Stomach (tissue), 9 donors: ENCODE results near the gene CEP78. TPM values are rescaled to one million over a fixed set of nuclear protein-coding genes. Genes with fewer than 3 reads are reported as not detected.

Experiments
- DNase-seq, 2 donors: peaks; one replicate each; pipeline versions ENCODE4 v3.0.0 to v3.0.0-alpha.2; 2013 to 2019
- H3K27ac ChIP-seq, 5 donors: fragments of 200-600 bp in 4 of 5; sonication (generic) in 4 of 5; one replicate each; pipeline ENCODE4 v1.5.1; 2013 to 2019; ENCODE audit warnings: mild to moderate bottlenecking in 1 of 5, moderate library complexity in 1 of 5
- H3K27me3 ChIP-seq, 3 donors: fragments of 200-600 bp; sonication (generic); one replicate each; pipeline ENCODE4 v1.5.1; 2017 to 2019; ENCODE audit warnings: mixed run types in 1 of 3
- H3K36me3 ChIP-seq, 4 donors: fragments of 200-600 bp; sonication (generic); 1 replicate in 3 of 4; 2 replicates in 1 of 4; pipeline ENCODE4 v1.5.1; 2016 to 2019
- H3K4me1 ChIP-seq, 4 donors: fragments of 200-600 bp; sonication (generic); one replicate each; pipeline ENCODE4 v1.5.1; 2016 to 2019
- H3K4me3 ChIP-seq, 4 donors: fragments of 200-600 bp; sonication (generic) in 3 of 4; one replicate each; pipeline ENCODE4 v1.5.1; 2016 to 2019; ENCODE audit warnings: mild to moderate bottlenecking in 1 of 4
- H3K9me3 ChIP-seq, 4 donors: fragments of 200-600 bp; sonication (generic); one replicate each; pipeline ENCODE4 v1.5.1; 2016 to 2019
- EP300 ChIP-seq: sonication (generic); formaldehyde crosslinking; IDR thresholded peaks from one replicate; pipeline ENCODE4 v1.6.1; 2017; ENCODE audit warnings: antibody characterized with exemption
- POLR2A ChIP-seq, 4 donors: fragments of 450-650 bp; IDR thresholded peaks; one replicate each; pipeline ENCODE4 v1.6.1; 2016; ENCODE audit warnings: antibody characterized with exemption in 4 of 4, control low read depth in 2 of 4, mild to moderate bottlenecking in 1 of 4, moderate library complexity in 1 of 4
- POLR2AphosphoS5 ChIP-seq, 3 donors: sonication (generic); formaldehyde crosslinking; IDR thresholded peaks; one replicate each; pipeline ENCODE4 v1.6.1; 2016; ENCODE audit warnings: antibody characterized with exemption in 3 of 3
- WGBS, 5 donors: extraction: QIAGEN DNeasy Blood & Tissue Kit in 3 of 5; methylation state at CpG; one replicate each; pipeline versions ENCODE4 v1.1.5 to v1.1.7; 2013 to 2018; 5-methylcytosine and 5-hydroxymethylcytosine counted together
- intact Hi-C: fragments of 100-400 bp; cut with DNase I; formaldehyde crosslinking; loops from one replicate; pipeline ENCODE4 v1.15.1; 2023; ENCODE audit warnings: low total_unique reads
- polyA plus RNA-seq, 3 donors: library from polyadenylated mRNA; stranded (reverse); fragments of 200-250 nt; gene quantifications; one replicate each; pipeline ENCODE4 v1.2.3, GENCODE V29; 2013
- total RNA-seq, 5 donors: library from RNA; depleted of rRNA; stranded (reverse); fragments of >200 nt; gene quantifications; one replicate each; pipeline versions ENCODE4 v1.1.0 to v1.2.3, GENCODE V29; 2014 to 2016
- TF ChIP-seq, protein P1 (sequence below), 7 experiments: fragments of 450-650 bp in 4 of 7; fragments of 200-600 bp in 3 of 7; sonication (generic) in 3 of 7; IDR thresholded peaks; one replicate each; pipeline ENCODE4 v1.5.1; 2016 to 2019; ENCODE audit warnings: antibody characterized with exemption in 7 of 7, control low read depth in 2 of 7, mild to moderate bottlenecking in 1 of 7
- donor health status: healthy with polysubstance abuse.
- donor health status: Bipolar disorder and iron deficiency.
- donor health status: healthy.

The CEP78 gene
- total and polyA plus RNA-seq, 8 donors, result 3.5 to 34.1 (median 5.3) TPM

DNA sequence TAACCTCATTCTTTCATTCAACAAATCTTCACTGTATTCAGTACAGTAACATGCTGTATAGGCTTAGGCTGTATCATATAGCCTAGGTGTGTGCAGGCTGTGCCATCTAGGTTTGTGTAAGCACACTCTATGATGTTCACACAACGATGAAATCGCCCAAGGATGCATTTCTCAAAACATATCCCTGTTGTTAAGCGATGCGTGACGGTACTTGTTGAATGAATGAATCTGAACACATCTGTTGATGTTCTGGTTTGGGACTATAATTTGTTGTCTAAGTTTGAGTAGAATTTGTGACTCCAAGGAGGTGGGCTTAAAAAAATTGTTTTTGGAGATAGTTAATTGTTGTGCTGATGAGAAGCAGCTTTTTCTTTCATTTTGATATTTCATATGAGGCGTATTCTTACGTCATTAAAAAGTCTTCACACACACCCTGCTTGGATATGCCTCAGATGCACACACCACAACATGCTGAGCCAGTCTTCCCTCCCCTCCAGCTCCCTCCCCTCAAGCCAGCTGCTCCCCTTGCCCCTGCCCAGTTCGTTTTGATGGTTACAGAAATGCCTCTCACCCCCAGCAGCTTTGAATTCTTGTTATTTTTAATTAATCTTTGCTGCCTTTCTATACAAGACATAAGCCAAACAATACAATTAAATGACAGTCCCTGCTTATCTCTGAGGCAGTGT is 55.5 kb downstream of the CEP78 start:
- Histone ChIP-seq H3K4me3 (no peak overlapping the region), H3K9me3 (no peaks in the 10 kb centered on the region), H3K27ac (no peak overlapping the region), H3K4me1 (peaks cover 6 to 16% (median 11%) of the 10 kb centered on the region in 4 donors), H3K36me3 (no peaks in the 10 kb centered on the region), H3K27me3 (no peaks in the 10 kb centered on the region)
- intact Hi-C loops, result no loop called here
- TF ChIP-seq POLR2A (IDR thresholded peaks at IDR 0.05), result no peak
- no peak for TF ChIP-seq POLR2AphosphoS5 (IDR thresholded peaks at IDR 0.05)
- TF ChIP-seq, protein P1, sequence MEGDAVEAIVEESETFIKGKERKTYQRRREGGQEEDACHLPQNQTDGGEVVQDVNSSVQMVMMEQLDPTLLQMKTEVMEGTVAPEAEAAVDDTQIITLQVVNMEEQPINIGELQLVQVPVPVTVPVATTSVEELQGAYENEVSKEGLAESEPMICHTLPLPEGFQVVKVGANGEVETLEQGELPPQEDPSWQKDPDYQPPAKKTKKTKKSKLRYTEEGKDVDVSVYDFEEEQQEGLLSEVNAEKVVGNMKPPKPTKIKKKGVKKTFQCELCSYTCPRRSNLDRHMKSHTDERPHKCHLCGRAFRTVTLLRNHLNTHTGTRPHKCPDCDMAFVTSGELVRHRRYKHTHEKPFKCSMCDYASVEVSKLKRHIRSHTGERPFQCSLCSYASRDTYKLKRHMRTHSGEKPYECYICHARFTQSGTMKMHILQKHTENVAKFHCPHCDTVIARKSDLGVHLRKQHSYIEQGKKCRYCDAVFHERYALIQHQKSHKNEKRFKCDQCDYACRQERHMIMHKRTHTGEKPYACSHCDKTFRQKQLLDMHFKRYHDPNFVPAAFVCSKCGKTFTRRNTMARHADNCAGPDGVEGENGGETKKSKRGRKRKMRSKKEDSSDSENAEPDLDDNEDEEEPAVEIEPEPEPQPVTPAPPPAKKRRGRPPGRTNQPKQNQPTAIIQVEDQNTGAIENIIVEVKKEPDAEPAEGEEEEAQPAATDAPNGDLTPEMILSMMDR (IDR thresholded peaks at IDR 0.05), result no peak
- TF ChIP-seq EP300, result no peak
- no peak for DNase-seq
- WGBS, 5 donors, result 81 to 90% (median 83%) methylated on average over 8 of the region's 8 CpGs

DNA sequence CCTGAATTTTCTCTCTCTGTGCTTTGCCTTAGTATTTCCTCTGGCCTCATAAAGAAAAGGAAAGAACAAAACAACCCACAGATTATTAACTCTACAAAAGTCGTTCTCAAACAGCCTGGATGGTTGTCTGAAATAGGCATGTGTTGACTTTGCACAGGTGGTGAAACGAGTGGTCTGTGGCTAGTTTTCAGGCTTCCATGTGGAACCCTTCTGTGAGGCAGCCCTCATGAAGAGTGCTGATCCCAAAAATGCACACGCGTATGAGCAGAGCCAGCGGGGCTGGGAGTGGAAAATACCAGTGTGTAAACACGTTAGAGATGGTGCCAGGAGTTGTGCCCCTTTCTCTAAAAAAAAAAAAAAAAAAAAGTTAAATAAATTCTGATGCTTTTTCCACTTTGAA is 56.2 kb downstream of the CEP78 start:
- Histone ChIP-seq H3K27ac (no peak overlapping the region), H3K4me3 (no peak overlapping the region), H3K36me3 (no peaks in the 10 kb centered on the region), H3K9me3 (no peaks in the 10 kb centered on the region), H3K4me1 (peaks cover 12 to 23% (median 16%) of the 10 kb centered on the region in 4 donors), H3K27me3 (no peaks in the 10 kb centered on the region)
- no peak for TF ChIP-seq POLR2A (IDR thresholded peaks at IDR 0.05)
- no peak for TF ChIP-seq POLR2AphosphoS5 (IDR thresholded peaks at IDR 0.05)
- TF ChIP-seq EP300, result no peak
- TF ChIP-seq, protein P1 (IDR thresholded peaks at IDR 0.05), result no peak
- DNase-seq, result no peak
- intact Hi-C loops, result no loop called here
- 18 to 49% (median 36%) methylated on average over 6 of the region's 6 CpGs for WGBS, 5 donors

DNA sequence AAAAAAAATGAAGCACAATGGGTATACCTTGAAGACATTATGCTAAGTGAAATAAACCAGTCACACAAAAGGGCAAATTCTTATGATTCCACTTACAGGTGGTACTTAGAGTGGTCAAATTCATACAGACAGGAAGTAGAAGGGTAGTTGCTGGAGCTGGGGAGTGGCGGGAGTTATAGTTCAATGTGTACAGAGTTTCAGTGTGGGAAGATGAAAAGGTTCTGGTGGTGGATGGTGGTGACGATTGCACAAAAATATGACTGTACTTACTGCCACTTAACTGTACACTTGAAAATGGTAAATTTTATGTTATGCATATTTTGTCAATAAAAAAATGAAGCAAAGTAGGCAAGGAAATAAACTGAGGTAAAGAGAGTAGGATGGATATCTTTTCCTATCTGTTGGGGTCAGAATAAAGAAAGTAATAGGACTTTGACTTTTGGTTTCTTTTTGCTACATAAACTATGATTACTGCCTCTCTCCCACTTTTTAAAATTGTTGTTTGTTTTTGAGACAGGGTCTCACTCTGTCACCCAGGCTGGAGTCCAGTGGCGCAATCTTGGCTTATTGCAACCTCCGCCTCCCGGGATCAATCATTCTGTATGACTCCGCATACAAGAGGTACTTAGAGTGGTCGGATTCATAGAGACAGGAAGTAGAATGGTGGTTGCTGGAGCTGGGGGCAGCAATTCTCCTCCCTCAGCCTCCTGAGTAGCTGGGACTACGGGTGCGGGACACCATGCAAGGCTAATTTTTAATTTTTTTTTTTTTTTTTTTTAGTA is 57.0 kb downstream of the CEP78 start:
- H3K27ac ChIP-seq, result no peak overlapping the region
- no peak for TF ChIP-seq EP300
- TF ChIP-seq POLR2AphosphoS5 (IDR thresholded peaks at IDR 0.05), result no peak
- TF ChIP-seq, protein P1 (IDR thresholded peaks at IDR 0.05), result no peak
- TF ChIP-seq POLR2A (IDR thresholded peaks at IDR 0.05), result no peak
- intact Hi-C loops, result no loop called here
- no peak overlapping the region for H3K4me3 ChIP-seq
- H3K27me3 ChIP-seq, result no peaks in the 10 kb centered on the region
- H3K36me3 ChIP-seq, result no peaks in the 10 kb centered on the region
- no peaks in the 10 kb centered on the region for H3K9me3 ChIP-seq
- peaks cover 21 to 31% (median 25%) of the 10 kb centered on the region in 4 donors for H3K4me1 ChIP-seq
- 84 to 91% (median 88%) methylated on average over 9 of the region's 9 CpGs for WGBS, 5 donors
- DNase-seq, result no peak

DNA sequence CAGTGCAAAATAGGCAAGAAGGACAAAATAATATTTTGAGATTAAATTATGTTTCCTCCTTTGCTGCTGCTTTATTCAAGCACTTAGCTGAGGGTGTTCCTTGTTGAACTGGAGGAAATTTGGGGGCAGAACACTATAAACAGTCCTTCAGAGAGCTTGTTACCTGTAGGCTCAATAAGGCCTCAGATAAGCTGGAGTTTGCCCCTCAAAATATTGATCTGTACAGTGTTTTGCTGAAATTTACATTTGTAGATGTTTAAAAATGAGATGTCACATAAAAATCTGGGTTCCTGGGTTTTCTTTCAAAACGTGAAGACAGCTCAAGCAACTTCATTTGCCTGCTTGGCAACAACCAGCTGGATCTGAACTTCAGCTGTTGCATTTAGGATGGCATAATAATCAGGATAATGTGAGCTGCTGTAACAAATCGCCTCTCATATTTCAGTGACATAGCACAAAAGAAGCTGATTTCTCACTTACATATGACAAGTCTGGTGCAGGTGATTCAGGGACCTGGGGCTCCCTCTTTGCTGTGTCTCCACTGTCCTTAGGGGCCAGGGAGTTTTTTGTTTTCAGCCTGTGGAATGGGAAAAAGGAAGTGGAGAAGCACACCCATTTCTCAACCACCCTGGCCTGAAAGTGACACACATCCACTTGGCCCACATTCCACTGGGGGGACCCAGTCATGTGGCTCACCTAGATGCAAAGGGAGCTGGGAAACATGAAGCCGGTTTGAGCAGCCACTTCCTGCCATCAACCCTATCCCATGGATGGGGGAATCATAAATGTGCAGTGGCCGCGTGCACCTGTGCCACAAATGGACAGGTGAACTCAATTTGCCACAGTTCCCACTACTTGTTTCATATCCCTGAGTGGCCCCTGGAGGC is 58.7 kb downstream of the CEP78 start:
- intact Hi-C loops, result no loop called here
- WGBS, 5 donors, result 87 to 91% (median 89%) methylated on average over 5 of the region's 5 CpGs
- Histone ChIP-seq H3K36me3 (no peaks in the 10 kb centered on the region), H3K27me3 (no peaks in the 10 kb centered on the region), H3K4me3 (no peak overlapping the region), H3K4me1 (peaks cover 23 to 41% (median 32%) of the 10 kb centered on the region in 4 donors), H3K9me3 (no peaks in the 10 kb centered on the region), H3K27ac (no peak overlapping the region)
- no peak for DNase-seq
- no peak for TF ChIP-seq EP300
- no peak for TF ChIP-seq POLR2A (IDR thresholded peaks at IDR 0.05)
- TF ChIP-seq, protein P1 (IDR thresholded peaks at IDR 0.05), result no peak
